NT2/D1 (cell line): ENCODE data around the gene METTL22.

Source experiments
- SUZ12 ChIP-seq: IDR thresholded peaks from 2 replicates; pipeline ENCODE4 v1.6.1; 2011; ENCODE audit not compliant: insufficient read length, insufficient read depth; ENCODE audit errors: extremely low read depth
- YY1 ChIP-seq: IDR thresholded peaks from 2 replicates; pipeline ENCODE4 v1.6.1; 2011; ENCODE audit not compliant: insufficient read length, insufficient read depth
- ZNF274 ChIP-seq: IDR thresholded peaks from 2 replicates; pipeline ENCODE4 v1.6.1; 2011; ENCODE audit warnings: mild to moderate bottlenecking, low read depth, low read length

DNA sequence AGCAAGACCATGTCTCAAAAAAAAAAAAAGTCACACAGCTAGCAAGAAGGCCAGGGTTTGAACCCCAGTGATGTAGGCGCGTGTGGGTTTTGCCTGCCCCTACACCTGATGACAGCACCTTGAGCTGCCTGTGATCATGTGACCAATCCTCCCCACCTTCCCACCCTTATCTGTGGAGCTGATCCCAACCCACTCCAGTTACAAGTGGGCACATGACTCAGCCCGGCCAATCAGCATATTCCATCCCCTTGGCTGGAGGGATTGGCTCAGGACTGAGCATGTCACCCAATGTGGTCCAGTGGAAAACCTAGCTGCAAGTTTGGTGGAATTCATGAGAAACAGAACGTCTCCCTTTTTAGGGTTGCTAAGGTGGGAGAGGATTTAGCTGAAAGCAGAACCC, 37.8 kb upstream of the METTL22 start:
- TF ChIP-seq ZNF274 = no peak
- TF ChIP-seq YY1 = no peak
- no peak for TF ChIP-seq SUZ12
